GM12892 (cell line): ENCODE data around the gene KIF18B.

Experiments
- POLR2A ChIP-seq: IDR thresholded peaks from 2 replicates; pipeline ENCODE4 v1.6.1; 2011; ENCODE audit warnings: low read depth, low read length, control low read depth
- POLR2AphosphoS5 ChIP-seq: IDR thresholded peaks from 2 replicates; pipeline ENCODE4 v1.6.1; 2011; ENCODE audit warnings: low read depth, low read length, control low read depth

- TF ChIP-seq POLR2A, result no peak
- TF ChIP-seq POLR2AphosphoS5, result no peak
Measured at GRCh38 chr17:44887016-44887415, 60.6 kb downstream of the KIF18B start.
